ENCODE results near the gene NRIP1. TPM values are rescaled to one million over a fixed set of nuclear protein-coding genes. Genes with fewer than 3 reads are reported as not detected.

NRIP1 gene
- polyA plus RNA-seq, 1 donor, result 44.5 TPM

DNA sequence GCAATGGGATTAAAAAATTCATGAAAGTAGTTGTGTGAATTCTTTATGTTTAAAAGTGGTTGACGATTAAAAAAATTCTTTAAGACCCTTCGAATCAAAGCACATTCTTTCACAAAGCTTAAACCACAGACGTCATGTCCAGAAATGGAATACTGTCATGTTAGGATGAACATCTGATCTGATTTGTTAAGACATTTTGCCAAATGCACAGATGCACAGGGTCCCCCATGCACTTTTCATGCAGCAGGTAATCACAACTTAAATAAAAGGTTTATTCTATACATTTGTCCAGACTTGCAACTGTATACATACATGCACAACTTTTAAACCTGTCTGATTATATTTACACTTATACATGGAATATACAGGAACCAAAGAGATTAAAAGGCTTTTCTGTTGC lies 103.3 kb downstream of the NRIP1 start:
- H3K4me3 ChIP-seq (ENCODE audit: low read length), result no peak overlapping the region
- H3K9me3 ChIP-seq (ENCODE audit: control insufficient read depth, low read depth, low read length), result no peaks in the 10 kb centered on the region
- no peak overlapping the region for H3K27ac ChIP-seq (ENCODE audit: low read length)
- 100% methylated on average over 2 of the region's 3 CpGs for WGBS (ENCODE audit: insufficient coverage, low lambda C conversion rate)
- peaks cover 15% of the 10 kb centered on the region for H3K36me3 ChIP-seq (ENCODE audit: control insufficient read depth, insufficient read depth, low read length)
- H3K27me3 ChIP-seq (ENCODE audit: control insufficient read depth, insufficient read depth, low read length), result no peaks in the 10 kb centered on the region
- no peak for DNase-seq
- H3K4me1 ChIP-seq (ENCODE audit: control insufficient read depth, insufficient read depth, low read length), result no peaks in the 10 kb centered on the region

DNA sequence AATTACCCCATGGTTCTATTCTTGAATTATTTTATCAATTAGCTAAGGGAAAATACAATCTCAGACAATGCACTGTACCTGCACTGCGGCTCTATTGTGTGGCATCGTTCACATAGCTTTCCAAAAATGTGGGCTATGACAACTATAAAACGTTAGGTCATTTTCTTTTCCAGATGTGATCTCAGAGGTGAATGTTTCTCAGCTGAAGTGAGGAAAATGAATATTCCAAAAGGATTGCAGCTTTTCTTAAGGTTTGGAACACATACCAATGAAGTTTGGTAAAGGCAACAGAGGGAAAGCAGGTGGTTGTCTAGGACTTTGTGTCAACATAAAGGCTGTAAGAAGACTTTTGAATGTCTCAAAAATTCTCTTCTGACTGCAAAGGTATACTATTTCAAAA lies 105.5 kb downstream of the NRIP1 start:
- no peak overlapping the region for H3K27ac ChIP-seq (ENCODE audit: low read length)
- no peak for DNase-seq
- no peaks in the 10 kb centered on the region for H3K9me3 ChIP-seq (ENCODE audit: control insufficient read depth, low read depth, low read length)
- H3K4me3 ChIP-seq (ENCODE audit: low read length), result no peak overlapping the region
- no peaks in the 10 kb centered on the region for H3K27me3 ChIP-seq (ENCODE audit: control insufficient read depth, insufficient read depth, low read length)
- H3K4me1 ChIP-seq (ENCODE audit: control insufficient read depth, insufficient read depth, low read length), result no peaks in the 10 kb centered on the region
- H3K36me3 ChIP-seq (ENCODE audit: control insufficient read depth, insufficient read depth, low read length), result peaks cover 6% of the 10 kb centered on the region
- WGBS (ENCODE audit: insufficient coverage, low lambda C conversion rate), result no CpG with 5 or more reads among the region's 3 CpGs

DNA sequence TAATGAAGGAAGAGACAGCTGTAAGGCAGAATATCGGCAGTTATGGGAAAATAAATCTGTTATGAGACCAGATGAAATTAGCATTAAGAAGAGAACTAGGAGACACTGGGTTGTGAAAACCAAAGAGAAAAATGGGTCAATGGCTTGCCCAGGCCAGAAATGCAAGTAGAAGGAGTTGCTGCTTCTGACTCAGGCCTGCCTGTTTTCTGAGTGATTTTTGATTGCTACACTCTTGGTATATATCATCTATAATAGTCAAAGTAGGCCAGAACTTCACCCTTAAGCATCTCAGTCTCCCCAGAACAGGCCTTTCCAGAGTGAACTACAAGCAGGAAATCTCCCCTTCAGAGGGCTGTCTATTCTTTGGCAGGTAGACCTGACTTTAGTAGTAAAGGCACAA lies 107.0 kb downstream of the NRIP1 start:
- DNase-seq, result no peak
- H3K36me3 ChIP-seq (ENCODE audit: control insufficient read depth, insufficient read depth, low read length), result no peaks in the 10 kb centered on the region
- H3K4me3 ChIP-seq (ENCODE audit: low read length), result no peak overlapping the region
- H3K27me3 ChIP-seq (ENCODE audit: control insufficient read depth, insufficient read depth, low read length), result no peaks in the 10 kb centered on the region
- 100% methylated on average over 1 of the region's 1 CpG for WGBS (ENCODE audit: insufficient coverage, low lambda C conversion rate)
- H3K9me3 ChIP-seq (ENCODE audit: control insufficient read depth, low read depth, low read length), result no peaks in the 10 kb centered on the region
- no peak overlapping the region for H3K27ac ChIP-seq (ENCODE audit: low read length)
- H3K4me1 ChIP-seq (ENCODE audit: control insufficient read depth, insufficient read depth, low read length), result no peaks in the 10 kb centered on the region

DNA sequence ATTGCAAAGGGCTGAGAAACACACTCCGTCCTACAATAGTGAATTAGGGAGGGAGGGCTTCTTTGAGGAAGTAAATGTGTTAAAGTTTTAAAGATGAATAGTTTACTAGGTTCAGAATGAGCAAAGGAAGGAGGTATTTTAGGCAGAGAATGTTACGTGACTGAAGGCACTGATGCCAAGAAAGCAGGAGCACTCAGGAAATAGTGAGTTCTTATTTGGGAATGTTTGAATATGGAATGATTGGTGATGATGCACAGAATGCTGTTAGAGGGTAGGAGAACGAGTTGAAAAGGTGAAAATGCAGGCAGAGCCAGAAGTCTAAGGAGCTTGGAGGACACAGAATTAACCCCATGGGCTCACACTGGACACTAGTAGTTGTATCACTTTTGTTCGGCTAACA lies 108.0 kb downstream of the NRIP1 start:
- Histone ChIP-seq H3K9me3 (ENCODE audit: control insufficient read depth, low read depth, low read length) (no peaks in the 10 kb centered on the region), H3K4me3 (ENCODE audit: low read length) (no peak overlapping the region), H3K27me3 (ENCODE audit: control insufficient read depth, insufficient read depth, low read length) (no peaks in the 10 kb centered on the region), H3K27ac (ENCODE audit: low read length) (no peak overlapping the region), H3K4me1 (ENCODE audit: control insufficient read depth, insufficient read depth, low read length) (no peaks in the 10 kb centered on the region), H3K36me3 (ENCODE audit: control insufficient read depth, insufficient read depth, low read length) (no peaks in the 10 kb centered on the region)
- WGBS (ENCODE audit: insufficient coverage, low lambda C conversion rate), result 71% methylated on average over 3 of the region's 4 CpGs
- no peak for DNase-seq

DNA sequence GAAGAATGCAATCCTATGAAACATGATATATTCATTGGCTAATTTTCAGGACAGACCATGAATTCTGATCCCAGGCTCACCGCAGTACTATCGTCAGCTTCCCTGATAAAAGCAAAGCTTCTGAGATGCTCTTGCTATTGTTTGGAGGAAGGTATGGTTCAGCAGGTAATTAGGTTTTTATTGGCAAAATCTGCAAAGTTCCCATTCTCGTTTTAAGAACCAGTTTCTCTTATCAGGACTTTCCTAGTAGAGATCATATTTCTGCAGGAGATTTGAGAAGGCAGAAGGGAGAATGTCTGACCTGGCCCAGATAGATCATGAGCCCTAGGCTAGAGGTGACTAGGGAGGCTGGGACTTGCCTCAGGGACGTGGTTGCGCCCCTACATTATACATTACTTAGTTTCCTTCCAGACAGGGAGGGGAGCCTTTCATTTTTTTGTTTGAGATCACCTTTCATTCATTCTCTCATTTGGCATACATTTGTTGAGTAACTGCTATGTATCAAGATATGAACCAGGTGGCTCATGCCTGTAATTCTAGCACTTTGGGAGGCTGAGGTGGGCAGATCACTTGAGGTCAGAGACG lies 108.8 kb downstream of the NRIP1 start:
- Histone ChIP-seq H3K4me3 (ENCODE audit: low read length) (no peak overlapping the region), H3K27me3 (ENCODE audit: control insufficient read depth, insufficient read depth, low read length) (no peaks in the 10 kb centered on the region), H3K9me3 (ENCODE audit: control insufficient read depth, low read depth, low read length) (no peaks in the 10 kb centered on the region), H3K4me1 (ENCODE audit: control insufficient read depth, insufficient read depth, low read length) (no peaks in the 10 kb centered on the region), H3K27ac (ENCODE audit: low read length) (no peak overlapping the region), H3K36me3 (ENCODE audit: control insufficient read depth, insufficient read depth, low read length) (no peaks in the 10 kb centered on the region)
- 80% methylated on average over 1 of the region's 6 CpGs for WGBS (ENCODE audit: insufficient coverage, low lambda C conversion rate)
- no peak for DNase-seq

DNA sequence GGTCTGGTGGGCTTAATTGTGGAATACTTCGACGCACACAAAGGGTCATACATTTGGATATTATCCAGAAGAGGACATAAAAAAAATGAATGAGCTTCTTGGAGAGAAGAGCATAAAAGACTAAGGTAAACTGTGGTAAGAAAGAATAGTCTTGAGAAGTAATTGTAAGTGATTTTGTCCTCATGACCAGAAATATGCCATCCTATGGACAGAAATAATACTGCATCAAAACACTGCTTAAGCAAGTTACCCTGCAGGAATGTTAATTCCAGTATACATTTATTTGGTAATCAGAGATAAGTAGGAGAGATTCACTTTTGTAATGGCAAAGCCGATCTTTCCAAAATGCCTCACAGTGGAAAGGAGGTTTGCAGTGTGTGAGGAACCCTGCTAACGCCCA lies 111.9 kb downstream of the NRIP1 start:
- Histone ChIP-seq H3K36me3 (ENCODE audit: control insufficient read depth, insufficient read depth, low read length) (no peaks in the 10 kb centered on the region), H3K27me3 (ENCODE audit: control insufficient read depth, insufficient read depth, low read length) (no peaks in the 10 kb centered on the region), H3K4me3 (ENCODE audit: low read length) (no peak overlapping the region), H3K27ac (ENCODE audit: low read length) (no peak overlapping the region), H3K9me3 (ENCODE audit: control insufficient read depth, low read depth, low read length) (no peaks in the 10 kb centered on the region), H3K4me1 (ENCODE audit: control insufficient read depth, insufficient read depth, low read length) (no peaks in the 10 kb centered on the region)
- WGBS (ENCODE audit: insufficient coverage, low lambda C conversion rate), result 100% methylated on average over 2 of the region's 4 CpGs
- DNase-seq, result no peak

DNA sequence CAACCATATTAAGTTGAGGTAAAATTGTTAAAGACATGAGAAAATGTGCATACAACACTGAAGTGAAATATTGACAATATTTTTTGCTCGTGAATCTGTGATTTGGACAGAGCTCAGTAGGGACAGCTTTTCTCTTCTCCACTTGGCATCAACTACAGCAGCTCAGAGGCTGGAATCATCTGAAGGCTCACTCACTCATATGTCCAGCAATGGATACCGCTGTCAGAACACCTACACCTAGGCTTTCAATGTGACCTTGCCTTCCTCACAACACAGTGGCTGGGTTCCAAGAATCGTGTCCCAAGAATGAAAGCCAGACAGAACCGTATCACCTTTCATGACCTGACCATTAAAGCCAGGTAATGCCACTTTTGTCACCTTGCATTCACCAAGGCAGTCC lies 115.2 kb downstream of the NRIP1 start:
- H3K9me3 ChIP-seq (ENCODE audit: control insufficient read depth, low read depth, low read length), result no peaks in the 10 kb centered on the region
- no peak overlapping the region for H3K27ac ChIP-seq (ENCODE audit: low read length)
- no CpG with 5 or more reads among the region's 4 CpGs for WGBS (ENCODE audit: insufficient coverage, low lambda C conversion rate)
- DNase-seq, result no peak
- no peaks in the 10 kb centered on the region for H3K36me3 ChIP-seq (ENCODE audit: control insufficient read depth, insufficient read depth, low read length)
- H3K4me3 ChIP-seq (ENCODE audit: low read length), result no peak overlapping the region
- no peaks in the 10 kb centered on the region for H3K4me1 ChIP-seq (ENCODE audit: control insufficient read depth, insufficient read depth, low read length)
- no peaks in the 10 kb centered on the region for H3K27me3 ChIP-seq (ENCODE audit: control insufficient read depth, insufficient read depth, low read length)

DNA sequence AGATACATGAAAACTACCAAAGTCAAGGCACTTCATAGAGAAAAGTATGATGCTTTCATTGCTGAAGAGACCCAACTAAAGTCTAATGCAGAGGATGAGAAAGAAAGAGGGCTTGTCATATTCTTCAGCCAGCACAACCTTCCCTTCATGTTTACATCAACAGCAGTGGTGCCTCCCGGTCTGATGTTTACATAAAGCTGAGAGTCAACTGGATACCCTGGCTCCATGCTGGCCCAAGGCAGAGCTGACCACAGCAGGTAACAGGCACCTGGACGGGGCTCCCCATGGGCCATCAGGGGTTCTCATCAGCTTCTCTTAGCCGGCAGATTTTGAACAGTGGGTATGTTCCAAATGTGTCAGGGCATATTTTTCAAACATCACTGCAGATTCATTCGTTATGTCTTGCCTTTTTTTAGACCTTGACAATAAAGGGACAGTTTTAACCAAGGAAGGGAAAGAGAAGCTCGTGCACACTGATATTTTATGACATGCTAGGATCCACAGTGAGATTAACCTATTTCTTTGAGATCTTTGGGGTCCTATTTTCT lies 117.1 kb downstream of the NRIP1 start:
- H3K27me3 ChIP-seq (ENCODE audit: control insufficient read depth, insufficient read depth, low read length), result no peaks in the 10 kb centered on the region
- no peak overlapping the region for H3K27ac ChIP-seq (ENCODE audit: low read length)
- no peaks in the 10 kb centered on the region for H3K36me3 ChIP-seq (ENCODE audit: control insufficient read depth, insufficient read depth, low read length)
- no peaks in the 10 kb centered on the region for H3K4me1 ChIP-seq (ENCODE audit: control insufficient read depth, insufficient read depth, low read length)
- no peak for DNase-seq
- H3K9me3 ChIP-seq (ENCODE audit: control insufficient read depth, low read depth, low read length), result no peaks in the 10 kb centered on the region
- 100% methylated on average over 1 of the region's 5 CpGs for WGBS (ENCODE audit: insufficient coverage, low lambda C conversion rate)
- H3K4me3 ChIP-seq (ENCODE audit: low read length), result no peak overlapping the region

DNA sequence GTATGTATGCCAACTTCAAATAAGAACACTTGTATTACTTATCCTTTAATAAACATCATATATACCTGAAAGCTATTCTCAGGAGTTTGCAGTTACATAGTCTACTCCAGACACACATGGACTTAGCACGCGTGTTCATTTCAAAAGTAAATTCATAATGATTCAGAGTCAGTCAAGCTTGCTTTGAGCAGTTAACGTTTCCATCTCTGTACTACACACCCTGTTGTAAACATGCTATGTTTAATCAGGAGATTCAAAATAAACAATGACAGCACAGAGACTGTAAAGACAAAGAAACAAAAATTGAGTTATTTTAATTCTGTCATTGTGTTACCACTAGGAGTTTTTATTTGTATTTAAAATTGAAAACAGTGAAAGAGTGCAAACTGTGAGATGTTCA lies 119.6 kb downstream of the NRIP1 start:
- no peak overlapping the region for H3K27ac ChIP-seq (ENCODE audit: low read length)
- no peaks in the 10 kb centered on the region for H3K27me3 ChIP-seq (ENCODE audit: control insufficient read depth, insufficient read depth, low read length)
- no peak for DNase-seq
- H3K4me3 ChIP-seq (ENCODE audit: low read length), result no peak overlapping the region
- WGBS (ENCODE audit: insufficient coverage, low lambda C conversion rate), result no CpG with 5 or more reads among the region's 3 CpGs
- H3K4me1 ChIP-seq (ENCODE audit: control insufficient read depth, insufficient read depth, low read length), result no peaks in the 10 kb centered on the region
- H3K9me3 ChIP-seq (ENCODE audit: control insufficient read depth, low read depth, low read length), result no peaks in the 10 kb centered on the region
- no peaks in the 10 kb centered on the region for H3K36me3 ChIP-seq (ENCODE audit: control insufficient read depth, insufficient read depth, low read length)

DNA sequence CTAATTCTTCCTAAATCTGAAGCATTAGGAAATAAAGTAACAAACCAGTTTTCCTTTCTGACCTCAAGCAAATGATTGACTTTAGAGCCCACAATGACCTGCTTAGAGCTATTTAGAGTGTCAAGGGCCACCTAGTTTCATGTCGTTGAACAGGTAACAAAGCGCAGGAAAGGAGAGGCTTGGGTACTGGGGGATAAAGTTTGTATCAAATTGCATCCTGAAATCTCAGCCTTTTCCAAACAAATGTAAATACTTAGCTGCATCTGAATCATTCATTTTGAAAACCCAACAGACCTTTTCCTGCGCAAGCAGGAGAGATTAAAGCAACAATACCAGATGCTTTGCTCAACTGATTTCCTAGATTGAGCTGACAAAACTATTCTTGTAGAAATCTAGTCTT lies 121.2 kb downstream of the NRIP1 start:
- no peaks in the 10 kb centered on the region for H3K4me1 ChIP-seq (ENCODE audit: control insufficient read depth, insufficient read depth, low read length)
- WGBS (ENCODE audit: insufficient coverage, low lambda C conversion rate), result 50% methylated on average over 2 of the region's 3 CpGs
- H3K9me3 ChIP-seq (ENCODE audit: control insufficient read depth, low read depth, low read length), result peaks cover 3% of the 10 kb centered on the region
- H3K27ac ChIP-seq (ENCODE audit: low read length), result no peak overlapping the region
- no peak for DNase-seq
- no peak overlapping the region for H3K4me3 ChIP-seq (ENCODE audit: low read length)
- no peaks in the 10 kb centered on the region for H3K27me3 ChIP-seq (ENCODE audit: control insufficient read depth, insufficient read depth, low read length)
- H3K36me3 ChIP-seq (ENCODE audit: control insufficient read depth, insufficient read depth, low read length), result no peaks in the 10 kb centered on the region

DNA sequence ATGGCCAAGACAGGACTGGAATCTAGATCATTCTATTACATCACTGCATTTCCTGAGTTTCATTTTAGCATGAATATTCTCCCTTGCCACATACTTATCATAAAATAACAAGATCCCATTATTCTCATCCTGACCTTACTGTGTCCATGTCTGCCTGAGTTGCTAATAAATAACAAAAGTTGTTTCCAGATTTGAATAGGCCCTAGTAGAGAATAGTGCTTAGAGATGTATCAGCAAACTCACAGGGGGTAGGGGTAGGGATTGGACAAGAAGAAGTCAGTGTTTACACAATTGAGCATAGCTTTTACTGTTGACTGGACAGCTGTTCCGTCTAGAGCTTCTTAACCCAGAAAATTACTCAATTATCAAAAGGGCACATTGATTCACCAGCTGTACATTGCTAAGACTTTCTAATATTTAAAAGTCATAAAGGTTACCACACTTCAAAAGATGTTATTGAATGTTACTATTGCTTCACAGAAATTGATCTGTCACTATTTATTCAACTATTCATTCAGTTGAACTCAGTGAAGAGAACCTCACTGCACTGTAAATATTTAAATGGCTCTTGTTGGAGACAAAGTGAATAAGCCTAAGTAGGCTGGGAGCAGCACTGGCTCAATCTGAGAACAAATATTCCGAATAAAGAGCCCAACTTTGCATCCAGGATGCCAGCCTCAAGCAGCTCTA lies 121.9 kb downstream of the NRIP1 start:
- DNase-seq, result no peak
- H3K27ac ChIP-seq (ENCODE audit: low read length), result no peak overlapping the region
- no peaks in the 10 kb centered on the region for H3K36me3 ChIP-seq (ENCODE audit: control insufficient read depth, insufficient read depth, low read length)
- peaks cover 3% of the 10 kb centered on the region for H3K9me3 ChIP-seq (ENCODE audit: control insufficient read depth, low read depth, low read length)
- H3K4me3 ChIP-seq (ENCODE audit: low read length), result no peak overlapping the region
- no CpG with 5 or more reads among the region's 2 CpGs for whole genome bisulfite sequencing (ENCODE audit: insufficient coverage, low lambda C conversion rate)
- no peaks in the 10 kb centered on the region for H3K4me1 ChIP-seq (ENCODE audit: control insufficient read depth, insufficient read depth, low read length)
- H3K27me3 ChIP-seq (ENCODE audit: control insufficient read depth, insufficient read depth, low read length), result no peaks in the 10 kb centered on the region

Measured in large intestine (tissue), 3 donors.